ENCODE measurements around the gene OR9A4. TPM values are rescaled to one million over a fixed set of nuclear protein-coding genes. Genes with fewer than 3 reads are reported as not detected.

OR9A4 gene, protein sequence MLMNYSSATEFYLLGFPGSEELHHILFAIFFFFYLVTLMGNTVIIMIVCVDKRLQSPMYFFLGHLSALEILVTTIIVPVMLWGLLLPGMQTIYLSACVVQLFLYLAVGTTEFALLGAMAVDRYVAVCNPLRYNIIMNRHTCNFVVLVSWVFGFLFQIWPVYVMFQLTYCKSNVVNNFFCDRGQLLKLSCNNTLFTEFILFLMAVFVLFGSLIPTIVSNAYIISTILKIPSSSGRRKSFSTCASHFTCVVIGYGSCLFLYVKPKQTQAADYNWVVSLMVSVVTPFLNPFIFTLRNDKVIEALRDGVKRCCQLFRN
- total RNA-seq (2014; rRNA removed; shearing (Covaris generic); ENCODE audit: low replicate concordance) = not detected in 2 replicates

DNA sequence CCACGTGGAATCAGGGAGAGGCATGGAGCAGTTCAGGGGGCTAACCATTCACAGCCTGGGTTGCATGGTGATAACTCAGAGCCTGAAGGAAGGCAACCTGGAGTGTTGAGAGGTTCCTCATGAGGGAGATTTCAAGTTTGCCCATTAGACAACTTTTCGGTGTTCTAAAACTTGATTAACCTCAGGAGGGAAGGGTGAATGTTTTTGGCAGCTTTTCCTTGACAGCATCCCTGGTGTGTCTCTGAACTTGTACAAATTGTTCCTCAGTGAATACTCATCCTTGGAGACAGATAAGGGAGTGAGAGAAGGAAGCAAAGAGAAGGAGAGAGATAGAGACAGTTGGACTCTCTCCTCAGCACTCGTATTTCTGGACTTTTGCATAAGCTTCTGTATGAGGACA lies at the start of gene OR9A4:
OR9A4 (plus strand) TSS at position 301 of the 400 bp plus-strand sequence. CDS start 2,477 bp downstream, outside the sequence.
- Histone ChIP-seq H3K9me3 (ENCODE audit: low read length) (no peaks in the 10 kb centered on the region), H3K27me3 (ENCODE audit: low read length) (no peaks in the 10 kb centered on the region), H3K9ac (ENCODE audit: low read length) (no peak within 1 kb of the TSS), H3K4me2 (ENCODE audit: low read depth, low read length, poor library complexity, severe bottlenecking) (no peak within 1 kb of the TSS), H3K4me1 (ENCODE audit: low read length) (no peaks in the 10 kb centered on the region), H3K79me2 (ENCODE audit: low read length) (no peaks in the 10 kb centered on the region), H3K9me2 (replicated peaks; ENCODE audit: insufficient read depth, low read length) (no peaks in the 10 kb centered on the region), H4K20me1 (ENCODE audit: insufficient read depth, low read depth, low read length) (no peaks in the 10 kb centered on the region), H3K27ac (ENCODE audit: low read length) (no peak within 1 kb of the TSS), H3K36me3 (ENCODE audit: insufficient read depth, low read length) (no peaks in the 10 kb centered on the region), H3K4me3 (ENCODE audit: low read length) (no peak within 1 kb of the TSS), H2AFZ (ENCODE audit: low read length) (no peak within 1 kb of the TSS)
- DNase-seq = no peak

DNA sequence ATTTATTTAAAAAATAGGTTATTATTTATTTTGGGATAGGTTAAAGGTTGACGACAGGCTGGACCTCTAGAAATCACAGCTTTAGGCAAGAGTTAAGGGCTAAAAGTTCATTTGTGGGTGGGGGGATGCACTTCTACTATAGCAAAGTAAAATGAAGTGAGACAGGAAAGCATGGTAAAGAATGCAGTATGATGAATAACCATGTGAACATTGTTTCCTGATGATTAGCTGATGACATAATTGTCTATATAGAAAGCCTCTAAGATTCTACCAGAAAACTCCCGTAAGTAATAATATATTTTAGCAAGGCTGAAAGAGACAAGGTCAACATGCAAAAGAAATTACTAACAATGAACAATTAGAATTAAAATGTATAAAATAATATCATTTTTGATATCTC lies 49.2 kb upstream of the OR9A4 start:
- H3K9me2 ChIP-seq (replicated peaks; ENCODE audit: insufficient read depth, low read length) = no peaks in the 10 kb centered on the region
- H3K4me2 ChIP-seq (ENCODE audit: low read depth, low read length, poor library complexity, severe bottlenecking) = no peak overlapping the region
- H3K27me3 ChIP-seq (ENCODE audit: low read length) = no peaks in the 10 kb centered on the region
- no peak overlapping the region for H3K9ac ChIP-seq (ENCODE audit: low read length)
- no peaks in the 10 kb centered on the region for H3K9me3 ChIP-seq (ENCODE audit: low read length)
- H3K4me1 ChIP-seq (ENCODE audit: low read length) = no peaks in the 10 kb centered on the region
- no peak overlapping the region for H3K27ac ChIP-seq (ENCODE audit: low read length)
- no peak overlapping the region for H3K4me3 ChIP-seq (ENCODE audit: low read length)
- no peaks in the 10 kb centered on the region for H4K20me1 ChIP-seq (ENCODE audit: insufficient read depth, low read depth, low read length)
- H2AFZ ChIP-seq (ENCODE audit: low read length) = no peak overlapping the region
- DNase-seq = no peak
- no peaks in the 10 kb centered on the region for H3K36me3 ChIP-seq (ENCODE audit: insufficient read depth, low read length)
- H3K79me2 ChIP-seq (ENCODE audit: low read length) = no peaks in the 10 kb centered on the region

DNA sequence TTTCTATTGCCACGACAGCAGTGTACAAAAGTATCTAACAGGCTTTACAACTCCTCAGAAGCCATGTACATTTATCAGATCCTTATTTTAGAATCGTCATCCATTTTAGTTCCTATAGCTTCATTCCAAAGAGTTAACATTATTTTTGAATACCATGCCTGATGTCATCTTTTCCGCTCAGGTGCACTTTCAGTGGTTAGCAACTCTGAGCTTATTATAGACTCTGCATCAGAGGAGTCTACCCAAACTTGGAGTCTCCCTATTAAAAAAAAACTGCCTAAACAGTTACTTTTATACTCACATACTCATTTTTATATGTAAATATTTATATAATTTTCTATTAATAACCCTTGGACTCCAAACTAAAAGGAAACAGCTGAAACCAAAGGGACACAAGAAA lies 43.3 kb upstream of the OR9A4 start:
- DNase-seq = no peak
- Histone ChIP-seq H4K20me1 (ENCODE audit: insufficient read depth, low read depth, low read length) (no peaks in the 10 kb centered on the region), H3K9me3 (ENCODE audit: low read length) (no peaks in the 10 kb centered on the region), H3K9me2 (replicated peaks; ENCODE audit: insufficient read depth, low read length) (no peaks in the 10 kb centered on the region), H3K36me3 (ENCODE audit: insufficient read depth, low read length) (no peaks in the 10 kb centered on the region), H3K4me1 (ENCODE audit: low read length) (no peaks in the 10 kb centered on the region), H3K9ac (ENCODE audit: low read length) (no peak overlapping the region), H2AFZ (ENCODE audit: low read length) (no peak overlapping the region), H3K4me3 (ENCODE audit: low read length) (no peak overlapping the region), H3K27me3 (ENCODE audit: low read length) (no peaks in the 10 kb centered on the region), H3K79me2 (ENCODE audit: low read length) (no peaks in the 10 kb centered on the region), H3K4me2 (ENCODE audit: low read depth, low read length, poor library complexity, severe bottlenecking) (no peak overlapping the region), H3K27ac (ENCODE audit: low read length) (no peak overlapping the region)

DNA sequence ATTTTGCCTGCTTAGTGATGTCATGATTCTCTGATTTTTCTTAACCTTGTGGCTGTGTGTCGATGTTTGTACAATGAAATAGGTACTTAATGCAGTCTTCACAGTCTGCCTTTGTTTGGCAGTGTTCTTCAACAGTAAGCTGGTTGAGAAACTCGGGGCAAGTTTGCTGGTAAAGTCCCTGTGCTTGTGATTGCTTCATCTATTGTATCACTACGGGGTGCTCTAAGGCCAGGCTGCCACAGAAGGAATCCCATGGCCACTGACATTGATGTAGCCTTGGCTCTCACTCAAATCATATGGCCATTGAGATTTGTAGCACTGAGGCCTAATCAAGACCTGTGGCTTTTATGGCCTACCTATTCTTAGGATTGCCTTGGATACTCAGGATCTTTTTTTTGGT lies 41.4 kb upstream of the OR9A4 start:
- H3K9ac ChIP-seq (ENCODE audit: low read length) = no peak overlapping the region
- no peaks in the 10 kb centered on the region for H3K79me2 ChIP-seq (ENCODE audit: low read length)
- H3K36me3 ChIP-seq (ENCODE audit: insufficient read depth, low read length) = no peaks in the 10 kb centered on the region
- H3K27me3 ChIP-seq (ENCODE audit: low read length) = no peaks in the 10 kb centered on the region
- no peaks in the 10 kb centered on the region for H3K9me2 ChIP-seq (replicated peaks; ENCODE audit: insufficient read depth, low read length)
- no peaks in the 10 kb centered on the region for H3K9me3 ChIP-seq (ENCODE audit: low read length)
- H3K27ac ChIP-seq (ENCODE audit: low read length) = no peak overlapping the region
- H4K20me1 ChIP-seq (ENCODE audit: insufficient read depth, low read depth, low read length) = no peaks in the 10 kb centered on the region
- no peak overlapping the region for H3K4me3 ChIP-seq (ENCODE audit: low read length)
- H2AFZ ChIP-seq (ENCODE audit: low read length) = no peak overlapping the region
- H3K4me1 ChIP-seq (ENCODE audit: low read length) = no peaks in the 10 kb centered on the region
- DNase-seq = no peak
- no peak overlapping the region for H3K4me2 ChIP-seq (ENCODE audit: low read depth, low read length, poor library complexity, severe bottlenecking)

GRCh38 chr7:141875453-141875852 lies 40.7 kb upstream of the OR9A4 start:
- DNase-seq = no peak
- no peaks in the 10 kb centered on the region for H3K4me1 ChIP-seq (ENCODE audit: low read length)
- H3K27ac ChIP-seq (ENCODE audit: low read length) = no peak overlapping the region
- no peaks in the 10 kb centered on the region for H3K79me2 ChIP-seq (ENCODE audit: low read length)
- no peak overlapping the region for H3K4me2 ChIP-seq (ENCODE audit: low read depth, low read length, poor library complexity, severe bottlenecking)
- H3K9me2 ChIP-seq (replicated peaks; ENCODE audit: insufficient read depth, low read length) = no peaks in the 10 kb centered on the region
- no peaks in the 10 kb centered on the region for H3K27me3 ChIP-seq (ENCODE audit: low read length)
- no peak overlapping the region for H3K9ac ChIP-seq (ENCODE audit: low read length)
- H2AFZ ChIP-seq (ENCODE audit: low read length) = no peak overlapping the region
- no peaks in the 10 kb centered on the region for H3K36me3 ChIP-seq (ENCODE audit: insufficient read depth, low read length)
- no peaks in the 10 kb centered on the region for H4K20me1 ChIP-seq (ENCODE audit: insufficient read depth, low read depth, low read length)
- H3K9me3 ChIP-seq (ENCODE audit: low read length) = no peaks in the 10 kb centered on the region
- H3K4me3 ChIP-seq (ENCODE audit: low read length) = no peak overlapping the region

- Histone ChIP-seq H3K27ac (ENCODE audit: low read length) (no peak overlapping the region), H3K36me3 (ENCODE audit: insufficient read depth, low read length) (no peaks in the 10 kb centered on the region), H3K9me3 (ENCODE audit: low read length) (no peaks in the 10 kb centered on the region), H3K9ac (ENCODE audit: low read length) (no peak overlapping the region), H4K20me1 (ENCODE audit: insufficient read depth, low read depth, low read length) (no peaks in the 10 kb centered on the region), H2AFZ (ENCODE audit: low read length) (no peak overlapping the region), H3K4me1 (ENCODE audit: low read length) (no peaks in the 10 kb centered on the region), H3K79me2 (ENCODE audit: low read length) (no peaks in the 10 kb centered on the region), H3K4me2 (ENCODE audit: low read depth, low read length, poor library complexity, severe bottlenecking) (no peak overlapping the region), H3K4me3 (ENCODE audit: low read length) (no peak overlapping the region), H3K9me2 (replicated peaks; ENCODE audit: insufficient read depth, low read length) (no peaks in the 10 kb centered on the region), H3K27me3 (ENCODE audit: low read length) (no peaks in the 10 kb centered on the region)
- no peak for DNase-seq
These were observed 39.8 kb upstream of the OR9A4 start for GRCh38 chr7:141876371-141876770.

GRCh38 chr7:141877365-141877764 lies 38.8 kb upstream of the OR9A4 start:
- Histone ChIP-seq H2AFZ (ENCODE audit: low read length) (no peak overlapping the region), H3K9me2 (replicated peaks; ENCODE audit: insufficient read depth, low read length) (no peaks in the 10 kb centered on the region), H3K27me3 (ENCODE audit: low read length) (no peaks in the 10 kb centered on the region), H3K79me2 (ENCODE audit: low read length) (no peaks in the 10 kb centered on the region), H3K4me2 (ENCODE audit: low read depth, low read length, poor library complexity, severe bottlenecking) (no peak overlapping the region), H3K36me3 (ENCODE audit: insufficient read depth, low read length) (no peaks in the 10 kb centered on the region), H3K27ac (ENCODE audit: low read length) (no peak overlapping the region), H3K9ac (ENCODE audit: low read length) (no peak overlapping the region), H4K20me1 (ENCODE audit: insufficient read depth, low read depth, low read length) (no peaks in the 10 kb centered on the region), H3K4me1 (ENCODE audit: low read length) (no peaks in the 10 kb centered on the region), H3K9me3 (ENCODE audit: low read length) (no peaks in the 10 kb centered on the region), H3K4me3 (ENCODE audit: low read length) (no peak overlapping the region)
- no peak for DNase-seq

- Histone ChIP-seq H3K79me2 (ENCODE audit: low read length) (no peaks in the 10 kb centered on the region), H2AFZ (ENCODE audit: low read length) (no peak overlapping the region), H4K20me1 (ENCODE audit: insufficient read depth, low read depth, low read length) (no peaks in the 10 kb centered on the region), H3K4me2 (ENCODE audit: low read depth, low read length, poor library complexity, severe bottlenecking) (no peak overlapping the region), H3K9ac (ENCODE audit: low read length) (no peak overlapping the region), H3K27ac (ENCODE audit: low read length) (no peak overlapping the region), H3K4me3 (ENCODE audit: low read length) (no peak overlapping the region), H3K9me3 (ENCODE audit: low read length) (no peaks in the 10 kb centered on the region), H3K4me1 (ENCODE audit: low read length) (no peaks in the 10 kb centered on the region), H3K36me3 (ENCODE audit: insufficient read depth, low read length) (no peaks in the 10 kb centered on the region), H3K27me3 (ENCODE audit: low read length) (no peaks in the 10 kb centered on the region), H3K9me2 (replicated peaks; ENCODE audit: insufficient read depth, low read length) (no peaks in the 10 kb centered on the region)
- no peak for DNase-seq
These were observed 35.2 kb upstream of the OR9A4 start for GRCh38 chr7:141880960-141881359.
